Fibroblast of the aortic adventitia (primary cell): ENCODE results near the gene MAP3K5. TPM values are rescaled to one million over a fixed set of nuclear protein-coding genes. Genes with fewer than 3 reads are reported as not detected.

Experiments
- DNase-seq: peaks from one replicate; pipeline ENCODE4 v3.0.0-alpha.2; 2010; ENCODE audit warnings: low read depth
- H3K4me3 ChIP-seq: 2 replicates; pipeline ENCODE4 v1.5.1; 2011; ENCODE audit warnings: low read depth, mild to moderate bottlenecking, control low read depth, low read length, moderate library complexity
- CTCF ChIP-seq: IDR thresholded peaks from 2 replicates; pipeline ENCODE4 v1.5.1; 2011; ENCODE audit warnings: mild to moderate bottlenecking, low read length, control low read depth, inconsistent platforms; ENCODE audit not compliant: insufficient read depth
- total RNA-seq: library from RNA; depleted of rRNA; stranded (reverse); fragments of >200 nt; gene quantifications from 2 replicates; pipeline ENCODE4 v1.2.3, GENCODE V29; 2012; ENCODE audit warnings: low replicate concordance

The MAP3K5 gene
- total RNA-seq, 1 donor: 15.5 TPM

GRCh38 chr6:136772685-136773472 lies 19.4 kb downstream of the MAP3K5 start:
- DNase-seq: no peak
- TF ChIP-seq CTCF: no peak
- H3K4me3 ChIP-seq: no peak overlapping the region

GRCh38 chr6:136771306-136771705 lies 21.0 kb downstream of the MAP3K5 start:
- TF ChIP-seq CTCF: no peak
- no peak overlapping the region for H3K4me3 ChIP-seq
- no peak for DNase-seq

- no peak for DNase-seq
- no peak for TF ChIP-seq CTCF
- no peak overlapping the region for H3K4me3 ChIP-seq
These were observed 22.5 kb downstream of the MAP3K5 start for GRCh38 chr6:136769759-136770158.

GRCh38 chr6:136769124-136769523 lies 23.2 kb downstream of the MAP3K5 start:
- no peak for TF ChIP-seq CTCF
- H3K4me3 ChIP-seq: no peak overlapping the region

GRCh38 chr6:136767570-136768309 lies 24.5 kb downstream of the MAP3K5 start:
- TF ChIP-seq CTCF: no peak
- no peak overlapping the region for H3K4me3 ChIP-seq
- DNase-seq: no peak

More at GRCh38 chr6:136769124-136769523, 23.2 kb downstream of the MAP3K5 start:
- DNase-seq: no peak

GRCh38 chr6:136767103-136767502 lies 25.2 kb downstream of the MAP3K5 start:
- no peak for TF ChIP-seq CTCF
- H3K4me3 ChIP-seq: no peak overlapping the region
- no peak for DNase-seq
